Frontal cortex (tissue), 4 donors: ENCODE results near the gene CYP1B1. TPM values are rescaled to one million over a fixed set of nuclear protein-coding genes. Genes with fewer than 3 reads are reported as not detected.
"Not testable (repeated sequence)": the region's sequence is repeated elsewhere in the genome, so short reads cannot be mapped to it uniquely, and the experiment has no call there.

Source experiments
- DNase-seq, 2 donors: peaks; one replicate each; pipeline ENCODE4 v3.0.0; 2012; ENCODE audit warnings: low spot score in 2 of 2
- FAIRE-seq: peaks from 2 replicates; lab custom pipeline; 2012; peaks lifted over from hg19 to GRCh38; lab: Jason Lieb, UNC
- total RNA-seq: library from RNA; depleted of rRNA; stranded (reverse); fragments of >200 nt; gene quantifications from one replicate; pipeline ENCODE4 v1.2.3, GENCODE V29; 2014
- donor health status: control.
- donor health status: control.
- donor health status: control.

The CYP1B1 gene
- 7.3 TPM for total RNA-seq

GRCh38 chr2:38075507-38076151, at the start of gene CYP1B1:
CYP1B1 (minus strand) TSS chr2:38076151; CDS start chr2:38075388, 763 bp downstream.
- no peak for DNase-seq
- FAIRE-seq = no peak

- no peak for DNase-seq
These were observed 49.1 kb upstream of the CYP1B1 start for GRCh38 chr2:38125007-38125406.

GRCh38 chr2:38123911-38124310, 48.0 kb upstream of the CYP1B1 start:
- no peak for FAIRE-seq

More at GRCh38 chr2:38125007-38125406, 49.1 kb upstream of the CYP1B1 start:
- FAIRE-seq = no peak

GRCh38 chr2:38122344-38122743, 46.4 kb upstream of the CYP1B1 start:
- FAIRE-seq (no peak), DNase-seq (no peak)

More at GRCh38 chr2:38123911-38124310, 48.0 kb upstream of the CYP1B1 start:
- DNase-seq = no peak

- FAIRE-seq (no peak), DNase-seq (no peak)
These were observed 45.5 kb upstream of the CYP1B1 start for GRCh38 chr2:38121481-38121880.

- no peak for DNase-seq
- FAIRE-seq = no peak
These were observed 44.9 kb upstream of the CYP1B1 start for GRCh38 chr2:38120829-38121228.

- no peak for FAIRE-seq
These were observed 44.3 kb upstream of the CYP1B1 start for GRCh38 chr2:38120264-38120592.

GRCh38 chr2:38116762-38117161, 40.8 kb upstream of the CYP1B1 start:
- FAIRE-seq (no peak), DNase-seq (no peak)

More at GRCh38 chr2:38120264-38120592, 44.3 kb upstream of the CYP1B1 start:
- DNase-seq = no peak

- FAIRE-seq (no peak), DNase-seq (no peak)
These were observed 39.5 kb upstream of the CYP1B1 start for GRCh38 chr2:38115216-38116032.

GRCh38 chr2:38113981-38114708, 38.2 kb upstream of the CYP1B1 start:
- FAIRE-seq (no peak), DNase-seq (no peak)

GRCh38 chr2:38113051-38113450, 37.1 kb upstream of the CYP1B1 start:
- FAIRE-seq (no peak), DNase-seq (no peak)

- FAIRE-seq, DNase-seq: not testable (repeated sequence)
These were observed 35.4 kb upstream of the CYP1B1 start for GRCh38 chr2:38111350-38111749.

GRCh38 chr2:38109732-38110181, 33.8 kb upstream of the CYP1B1 start:
- DNase-seq (no peak), FAIRE-seq (no peak)

GRCh38 chr2:38108907-38109731, 33.2 kb upstream of the CYP1B1 start:
- no peak for FAIRE-seq
- DNase-seq = no peak

GRCh38 chr2:38107738-38108410, 31.9 kb upstream of the CYP1B1 start:
- FAIRE-seq = no peak
- no peak for DNase-seq

- no peak for DNase-seq
- no peak for FAIRE-seq
These were observed 30.6 kb upstream of the CYP1B1 start for GRCh38 chr2:38106405-38107094.

- no peak for DNase-seq
- FAIRE-seq = no peak
These were observed 30.0 kb upstream of the CYP1B1 start for GRCh38 chr2:38105922-38106321.

- no peak for DNase-seq
- FAIRE-seq = no peak
These were observed 28.6 kb upstream of the CYP1B1 start for GRCh38 chr2:38104598-38104997.

GRCh38 chr2:38100328-38100727, 24.4 kb upstream of the CYP1B1 start:
- FAIRE-seq (no peak), DNase-seq (no peak)
